Measurements from ENCODE around the gene MICALL1. TPM values are rescaled to one million over a fixed set of nuclear protein-coding genes. Genes with fewer than 3 reads are reported as not detected.
A peak's percentile ranks its signal among the peaks of the same experiment; 100 is the strongest.

The MICALL1 gene
- total and polyA plus RNA-seq, 9 of the 15 experiments (the other 6 are each of a cell fraction or from before 2014, with no cell fraction given) = 0.32 to 21.5 (median 6.1) TPM

- TF ChIP-seq ZNF398 (CRISPR knock-in tag; IDR thresholded peaks at IDR 0.05) = no peak
- no peak for TF ChIP-seq ZNF134 (CRISPR knock-in tag; conservative IDR thresholded peaks at IDR 0.05)
- TF ChIP-seq, protein P1, sequence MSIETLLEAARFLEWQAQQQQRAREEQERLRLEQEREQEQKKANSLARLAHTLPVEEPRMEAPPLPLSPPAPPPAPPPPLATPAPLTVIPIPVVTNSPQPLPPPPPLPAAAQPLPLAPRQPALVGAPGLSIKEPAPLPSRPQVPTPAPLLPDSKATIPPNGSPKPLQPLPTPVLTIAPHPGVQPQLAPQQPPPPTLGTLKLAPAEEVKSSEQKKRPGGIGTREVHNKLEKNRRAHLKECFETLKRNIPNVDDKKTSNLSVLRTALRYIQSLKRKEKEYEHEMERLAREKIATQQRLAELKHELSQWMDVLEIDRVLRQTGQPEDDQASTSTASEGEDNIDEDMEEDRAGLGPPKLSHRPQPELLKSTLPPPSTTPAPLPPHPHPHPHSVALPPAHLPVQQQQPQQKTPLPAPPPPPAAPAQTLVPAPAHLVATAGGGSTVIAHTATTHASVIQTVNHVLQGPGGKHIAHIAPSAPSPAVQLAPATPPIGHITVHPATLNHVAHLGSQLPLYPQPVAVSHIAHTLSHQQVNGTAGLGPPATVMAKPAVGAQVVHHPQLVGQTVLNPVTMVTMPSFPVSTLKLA (conservative IDR thresholded peaks at IDR 0.05) = no peak
- no peak for TF ChIP-seq BCL6 (CRISPR knock-in tag; IDR thresholded peaks at IDR 0.05)
- no peak for TF ChIP-seq GTF2F1 (IDR thresholded peaks at IDR 0.05; ENCODE audit: low read depth, low read length)
- no peak for TF ChIP-seq HDAC8 (tag; IDR thresholded peaks at IDR 0.05)
- TF ChIP-seq EGR1 (conservative IDR thresholded peaks at IDR 0.05) = no peak
- TF ChIP-seq ETV1 (tag; conservative IDR thresholded peaks at IDR 0.05; ENCODE audit: low read depth) = peak; percentile 55; the same call in 1 of the 2 replicates
These were observed 9.9 kb upstream of the MICALL1 start (continued) for GRCh38 chr22:37896181-37896592.

DNA sequence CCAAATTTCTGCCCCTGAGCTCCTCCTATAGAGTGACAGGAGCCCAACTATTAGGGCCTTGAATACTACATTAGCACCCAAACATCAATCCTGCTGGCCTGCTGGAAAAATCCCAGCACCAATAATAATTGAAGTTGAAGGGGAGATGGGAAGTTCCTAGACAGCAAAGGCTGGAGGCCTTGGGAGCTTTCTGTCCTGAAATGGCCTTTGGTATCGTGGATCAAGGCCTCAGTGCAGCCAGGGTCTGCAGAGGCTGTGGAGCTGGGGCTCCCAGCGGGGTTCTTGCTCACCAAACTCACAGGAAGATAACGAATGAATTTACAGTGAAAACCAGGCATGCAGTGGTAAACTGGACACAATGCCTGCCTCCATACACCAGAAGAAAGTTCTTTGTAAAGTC, 9.2 kb upstream of the MICALL1 start:
- BruUV-seq (replicated peaks) = no TSS peak
- no peaks in the 10 kb centered on the region for H3K9me1 ChIP-seq (ENCODE audit: control insufficient read depth, insufficient read depth, low read length)
- FAIRE-seq = no peak
- H3K4me2 ChIP-seq (ENCODE audit: insufficient read depth, low read length) = no peak overlapping the region
- no peak overlapping the region for H3K27ac ChIP-seq (ENCODE audit: extremely low read depth, low read depth, low read length)
- H3K27me3 ChIP-seq (ENCODE audit: control insufficient read depth in 2 of 2, insufficient read depth in 2 of 2, low read length in 2 of 2) = no peaks in the 10 kb centered on the region
- POLR2A ChIA-PET = interaction anchor here (0.5 to 2.3 kb wide), 11 partner anchors 9 to 344 kb away, joined by 3 to 16 read pairs (median 3); partner anchors contain the start of genes GCAT and MICALL1
- no peak for DNase-seq (ENCODE audit: extremely low read depth in 1 of 4, low spot score in 3 of 4)
- in situ Hi-C loops (cut with MboI) = no loop called here
- intact Hi-C loops (cut with micrococcal nuclease) = no loop called here
- 66% methylated on average over 3 of the region's 3 CpGs for WGBS (ENCODE audit: insufficient coverage, low coverage, missing lambda C conversion rate)
- H3K4me1 ChIP-seq (replicated peaks in 1 of 2; ENCODE audit: control insufficient read depth in 2 of 2, insufficient read depth in 2 of 2, low read length in 2 of 2) = peaks cover 16 to 29% of the 10 kb centered on the region in 2 experiments
- CTCF ChIA-PET (ENCODE audit: low intra/inter-chr PET ratio) = no interaction called here
- H2AFZ ChIP-seq (ENCODE audit: low read depth, low read length) = no peak overlapping the region
- no peak overlapping the region for H3K4me3 ChIP-seq
- H3K9ac ChIP-seq (ENCODE audit: insufficient read depth in 1 of 2, low read depth in 2 of 2, low read length in 2 of 2) = no peak overlapping the region
- no peak for ATAC-seq
- H3K9me3 ChIP-seq (replicated peaks; ENCODE audit: control insufficient read depth, insufficient read depth, low read depth, low read length) = no peaks in the 10 kb centered on the region
- no peaks in the 10 kb centered on the region for H4K20me1 ChIP-seq (replicated peaks; ENCODE audit: control insufficient read depth, insufficient read depth, low read length)
- peaks cover 3% of the 10 kb centered on the region; the same call in 2 of the 3 replicates for H3K36me3 ChIP-seq (ENCODE audit: control insufficient read depth, insufficient read depth, low read length)
- no peaks in the 10 kb centered on the region for H3K79me2 ChIP-seq (ENCODE audit: control insufficient read depth, insufficient read depth, low read length)
- TF ChIP-seq ILK (tag; IDR thresholded peaks at IDR 0.05; ENCODE audit: borderline replicate concordance, low read depth) = no peak
- no peak for TF ChIP-seq ETS2 (tag; IDR thresholded peaks at IDR 0.05; ENCODE audit: borderline replicate concordance, poor library complexity, severe bottlenecking)
- no peak for TF ChIP-seq CREB3L1 (IDR thresholded peaks at IDR 0.05; ENCODE audit: borderline replicate concordance, low read depth)
- TF ChIP-seq LARP7 (IDR thresholded peaks at IDR 0.05) = no peak
- TF ChIP-seq ZNF316 (IDR thresholded peaks at IDR 0.05) = no peak

Measured in K562 (cell line).